HFFc6 (cell line): ENCODE data around the gene PTGDS. TPM values are rescaled to one million over a fixed set of nuclear protein-coding genes. Genes with fewer than 3 reads are reported as not detected.

Experiments used
- DNase-seq: peaks from one replicate; pipeline ENCODE4 v3.0.0-alpha.2; 2018
- H3K27ac Mint-ChIP-seq: 2 replicates; pipeline ENCODE4 v1.8.0; 2020; ENCODE audit warnings: mild to moderate bottlenecking, mixed read lengths
- H3K27me3 Mint-ChIP-seq: 2 replicates; pipeline ENCODE4 v1.8.0; 2021; ENCODE audit warnings: mild to moderate bottlenecking, moderate library complexity, mixed read lengths; ENCODE audit not compliant: insufficient read depth
- H3K36me3 Mint-ChIP-seq: 2 replicates; pipeline ENCODE4 v1.8.0; 2021; ENCODE audit warnings: low read depth, mixed read lengths
- H3K4me1 Mint-ChIP-seq: 2 replicates; pipeline ENCODE4 v1.8.0; 2020; ENCODE audit warnings: low read depth, mixed read lengths
- H3K4me3 Mint-ChIP-seq: 2 replicates; pipeline ENCODE4 v1.8.0; 2020; ENCODE audit warnings: mild to moderate bottlenecking, moderate library complexity, mixed read lengths
- H3K9me3 Mint-ChIP-seq: 2 replicates; pipeline ENCODE4 v1.8.0; 2020; ENCODE audit warnings: mild to moderate bottlenecking, mixed read lengths
- CTCF ChIP-seq: fragments of 200-600 bp; sonication (generic); IDR thresholded peaks from 2 replicates; pipeline ENCODE4 v1.5.0; 2021; ENCODE audit warnings: antibody characterized with exemption, mild to moderate bottlenecking
- total RNA-seq, 6 experiments: library from RNA; stranded (reverse); fragmentation: NEBNext Ultra II Directional; extraction: Animal tissue kit (Norgen Biotek cat#: 25700); gene quantifications; 2 replicates in 1 of 6; 3 replicates in 5 of 6; pipeline ENCODE4 v1.2.3, GENCODE V29; 2021

The PTGDS gene
- total RNA-seq, 6 experiments from 2014 or later = not detected

DNA sequence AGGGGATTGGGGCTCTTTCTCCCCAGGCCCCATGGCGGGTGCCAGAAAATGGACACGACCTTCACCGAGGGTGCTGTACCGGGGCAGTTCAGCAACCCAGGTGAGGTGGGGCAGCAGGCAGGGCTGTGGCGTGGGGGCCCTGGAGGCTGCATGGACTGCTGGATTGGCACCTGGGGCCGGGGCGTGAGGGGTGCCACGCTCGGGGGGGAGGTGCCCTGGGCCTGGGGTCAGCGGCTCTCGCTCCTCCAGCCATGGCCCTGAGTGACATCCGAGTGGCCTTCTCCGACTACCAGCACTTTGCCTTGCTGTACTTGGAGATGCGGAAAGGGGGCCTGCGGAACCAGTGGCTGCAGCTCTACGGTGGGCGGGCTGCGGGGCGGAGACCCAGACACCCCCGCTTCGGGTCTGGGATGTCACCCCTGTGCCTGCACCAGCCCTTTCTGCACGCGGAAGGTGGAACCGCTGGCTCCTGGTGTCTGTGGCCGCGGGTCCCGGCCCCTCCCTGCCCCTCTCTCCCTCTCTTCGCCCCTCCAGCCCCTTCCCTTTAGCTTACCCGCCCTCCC lies 7.2 kb downstream of the PTGDS start:
- H3K4me3 Mint-ChIP-seq = no peak overlapping the region
- no peak overlapping the region for H3K27ac Mint-ChIP-seq
- H3K36me3 Mint-ChIP-seq = no peaks in the 10 kb centered on the region
- no peak for TF ChIP-seq CTCF
- DNase-seq = no peak
- H3K4me1 Mint-ChIP-seq = peaks cover 5% of the 10 kb centered on the region; the same call in 1 of the 2 replicates
- peaks cover 17% of the 10 kb centered on the region for H3K27me3 Mint-ChIP-seq
- no peaks in the 10 kb centered on the region for H3K9me3 Mint-ChIP-seq

DNA sequence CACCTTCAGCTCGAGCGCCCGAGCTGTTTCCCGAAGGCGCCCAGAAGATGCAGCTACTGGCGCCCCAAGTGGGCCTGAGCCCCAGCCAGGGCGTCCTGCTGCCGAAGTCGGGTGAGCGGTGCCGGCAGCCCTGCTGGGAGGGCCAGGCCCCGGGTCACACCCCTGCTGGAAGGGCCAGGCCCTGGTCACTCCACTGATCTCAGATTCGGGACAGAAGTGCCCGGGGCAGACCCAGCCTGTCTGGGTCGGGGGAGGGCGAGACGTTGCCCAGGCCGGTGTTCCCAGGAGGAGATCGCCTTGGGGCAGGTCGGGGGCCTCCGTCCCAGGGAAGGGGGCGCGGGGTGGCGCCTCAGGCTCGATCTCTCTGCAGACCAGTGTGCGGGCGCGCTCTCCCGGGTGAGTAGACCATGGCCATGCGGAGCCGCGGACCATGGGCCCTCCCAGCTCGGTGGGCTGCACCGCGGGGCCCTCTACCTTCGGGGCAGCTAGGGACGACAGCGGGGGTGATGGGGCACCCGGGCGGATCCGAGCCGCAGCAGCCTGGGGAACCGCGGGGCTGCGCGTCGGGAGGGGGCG lies 7.8 kb downstream of the PTGDS start:
- Mint-ChIP-seq H3K9me3 (no peaks in the 10 kb centered on the region), H3K36me3 (no peaks in the 10 kb centered on the region), H3K4me1 (peaks cover 5% of the 10 kb centered on the region; the same call in 1 of the 2 replicates), H3K27ac (no peak overlapping the region), H3K4me3 (no peak overlapping the region), H3K27me3 (peaks cover 19% of the 10 kb centered on the region)
- TF ChIP-seq CTCF = no peak
- no peak for DNase-seq

GRCh38 chr9:136985853-136986252 lies 8.5 kb downstream of the PTGDS start:
- no peak for TF ChIP-seq CTCF
- no peak overlapping the region for H3K27ac Mint-ChIP-seq
- peaks cover 4% of the 10 kb centered on the region; the same call in 1 of the 2 replicates for H3K9me3 Mint-ChIP-seq
- H3K36me3 Mint-ChIP-seq = peaks cover 4% of the 10 kb centered on the region; the same call in 1 of the 2 replicates
- H3K4me1 Mint-ChIP-seq = peaks cover 5% of the 10 kb centered on the region; the same call in 1 of the 2 replicates
- no peak overlapping the region for H3K4me3 Mint-ChIP-seq
- peaks cover 23% of the 10 kb centered on the region for H3K27me3 Mint-ChIP-seq
- DNase-seq = no peak

DNA sequence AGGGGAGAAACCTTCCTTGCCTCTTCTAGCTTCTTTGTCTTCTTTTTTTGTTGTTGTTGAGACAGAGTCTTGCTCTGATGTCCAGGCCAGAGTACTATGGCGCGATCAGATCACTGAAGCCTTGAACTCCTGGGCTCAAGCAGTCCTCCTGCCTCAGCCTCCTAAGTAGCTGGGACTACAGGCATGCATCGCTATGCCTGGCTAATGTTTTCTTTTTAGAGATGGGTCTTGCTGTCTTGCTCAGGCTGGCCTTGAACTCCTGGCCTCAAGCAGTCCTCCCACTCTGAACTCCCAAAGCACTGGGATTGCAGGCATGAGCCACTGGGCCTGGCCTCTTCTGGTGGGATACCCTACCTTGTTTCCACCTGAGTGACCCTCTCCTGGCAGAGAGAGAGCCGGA lies 11.6 kb downstream of the PTGDS start:
- no peak for TF ChIP-seq CTCF
- Mint-ChIP-seq H3K27ac (no peak overlapping the region), H3K4me1 (no peaks in the 10 kb centered on the region; the same call in 1 of the 2 replicates), H3K4me3 (no peak overlapping the region), H3K9me3 (peaks cover 4% of the 10 kb centered on the region; the same call in 1 of the 2 replicates), H3K27me3 (peaks cover 22% of the 10 kb centered on the region), H3K36me3 (peaks cover 5% of the 10 kb centered on the region; the same call in 1 of the 2 replicates)
- DNase-seq = no peak

DNA sequence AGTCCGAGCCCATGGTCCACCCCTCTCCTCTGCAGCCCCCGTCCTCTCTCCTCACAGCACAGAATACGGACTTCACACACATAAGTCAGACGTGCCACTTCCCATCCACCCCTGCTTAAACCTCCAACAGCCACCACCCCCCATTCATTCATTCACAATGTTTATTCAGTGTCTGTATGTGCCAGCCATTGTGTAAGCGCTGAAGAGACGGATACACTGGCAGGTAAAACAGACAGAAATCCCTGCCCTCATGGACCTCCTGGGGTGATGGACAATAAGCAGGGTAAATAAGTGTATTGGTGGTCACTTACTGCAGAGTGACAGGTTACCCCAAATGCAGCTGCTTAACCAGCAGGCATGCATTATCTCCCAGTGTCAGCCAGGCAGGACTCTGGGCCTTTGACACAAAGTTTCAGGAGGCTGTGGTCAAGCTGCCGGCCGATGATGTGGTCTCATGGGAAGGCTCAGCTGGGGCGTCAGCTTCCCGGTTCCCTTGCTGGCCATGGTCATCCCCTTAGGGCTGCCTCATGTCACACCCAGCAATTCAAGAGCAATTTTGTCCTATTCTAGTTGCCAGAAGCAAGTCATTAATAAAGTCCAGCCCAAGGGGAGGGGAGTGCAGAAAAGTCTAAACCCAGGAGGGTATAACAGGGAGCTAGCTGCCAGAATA lies 13.1 kb downstream of the PTGDS start:
- DNase-seq = no peak
- Mint-ChIP-seq H3K27ac (no peak overlapping the region), H3K4me1 (no peaks in the 10 kb centered on the region; the same call in 1 of the 2 replicates), H3K36me3 (peaks cover 5% of the 10 kb centered on the region; the same call in 1 of the 2 replicates), H3K9me3 (peaks cover 4% of the 10 kb centered on the region; the same call in 1 of the 2 replicates), H3K4me3 (no peak overlapping the region), H3K27me3 (peaks cover 21% of the 10 kb centered on the region)
- TF ChIP-seq CTCF = no peak
